Motor neuron (in vitro differentiated cells): ENCODE measurements around the gene TAX1BP1. TPM values are rescaled to one million over a fixed set of nuclear protein-coding genes. Genes with fewer than 3 reads are reported as not detected.
A peak's percentile ranks its signal among the peaks of the same experiment; 100 is the strongest.

Source experiments
- ATAC-seq, 8 experiments: fragments of 200-7000 bp; cut with Tn5 transposase; replicated peaks in 6 of 8; 2 replicates each; pipeline ENCODE4 v1.8.0; 2021; ENCODE audit warnings: mild to moderate bottlenecking in 8 of 8, moderate library complexity in 8 of 8
- H3K27ac ChIP-seq, 2 donors: fragments of 250-450 bp; sonication (Bioruptor Pico); 2 replicates each; pipeline ENCODE4 v1.9.0; 2021; ENCODE audit warnings: antibody characterized with exemption in 2 of 2, mild to moderate bottlenecking in 2 of 2, moderate library complexity in 1 of 2
- H3K4me1 ChIP-seq, 2 donors: fragments of 250-450 bp; sonication (Bioruptor Pico); replicated peaks in 1 of 2; 2 replicates each; pipeline ENCODE4 v1.6.1; 2021; ENCODE audit warnings: antibody characterized with exemption in 2 of 2, mild to moderate bottlenecking in 2 of 2, moderate library complexity in 1 of 2
- H3K4me3 ChIP-seq, 5 donors: fragments of 250-450 bp; sonication (Bioruptor Pico); 2 replicates each; pipeline ENCODE4 v1.9.0; 2021; ENCODE audit warnings: antibody characterized with exemption in 5 of 5, mild to moderate bottlenecking in 5 of 5, moderate library complexity in 4 of 5
- WGBS, 10 experiments: fragments of 450-650 bp; shearing (Covaris generic); methylation state at CpG; one replicate each; pipeline ENCODE4 v1.0.0; 2022; 5-methylcytosine and 5-hydroxymethylcytosine counted together
- in situ Hi-C, 9 experiments: fragments of 400-800 bp; cut with MboI; loops; one replicate each; pipeline ENCODE4 v1.15.0; 2021; ENCODE audit warnings: low sequenced_read_pairs in 9 of 9, low pct_unique_long_range_greater_than_20kb in 2 of 9; ENCODE audit not compliant: unreplicated experiment in 9 of 9
- total RNA-seq, 8 experiments: library from RNA; unstranded; fragments of 300-600 nt; gene quantifications; 2 replicates each; pipeline versions ENCODE4 v1.2.3 to v1.2.4, GENCODE V29; 2022

Gene TAX1BP1
- total RNA-seq, 8 experiments from 2014 or later, result 77.4 to 132 (median 92.1) TPM

DNA sequence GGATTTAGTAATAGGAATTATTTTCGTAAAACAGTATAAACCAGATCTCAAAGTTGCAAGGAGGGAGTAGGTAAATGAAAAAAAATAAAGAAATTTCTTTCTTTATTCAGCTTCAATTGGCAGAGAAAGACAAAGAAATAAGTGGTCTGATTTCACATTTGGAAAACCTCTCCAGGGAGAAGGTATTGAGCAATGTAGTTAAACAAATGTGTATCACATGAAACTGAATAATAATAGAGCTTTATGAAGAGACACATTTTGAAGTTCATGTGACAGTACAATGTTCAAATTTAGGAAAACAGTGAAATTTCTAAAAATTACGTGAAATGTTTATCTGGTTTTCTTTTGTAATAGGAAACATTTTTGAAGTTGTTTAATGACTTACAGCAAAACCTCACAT lies 63.0 kb downstream of the TAX1BP1 start:
- in situ Hi-C loops, result no loop called here
- H3K4me1 ChIP-seq, result no peaks in the 10 kb centered on the region
- no peak overlapping the region for H3K4me3 ChIP-seq
- WGBS, 10 experiments, result 33 to 93% (median 73%) methylated on average over 2 of the region's 2 CpGs
- no peak for ATAC-seq
- H3K27ac ChIP-seq, result no peak overlapping the region

DNA sequence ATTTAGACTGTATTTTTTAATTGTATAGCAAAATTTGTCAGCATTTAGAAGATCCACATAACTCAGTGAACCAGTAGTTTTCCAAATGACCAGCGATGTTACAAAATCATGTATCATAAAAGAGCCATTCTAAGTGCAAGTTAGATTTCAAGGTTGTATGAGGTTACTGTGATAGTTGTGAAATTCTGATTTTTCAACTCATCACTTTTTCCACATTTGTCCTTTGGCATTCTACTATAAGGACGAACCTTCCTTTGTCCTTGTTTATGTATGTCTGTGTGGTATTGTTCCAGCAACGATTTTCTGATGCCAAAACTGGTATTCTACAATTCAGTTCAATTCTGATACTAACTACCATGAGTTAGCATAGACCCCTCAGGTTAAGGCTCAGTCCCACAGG lies 64.2 kb downstream of the TAX1BP1 start:
- Histone ChIP-seq H3K4me3 (no peak overlapping the region), H3K27ac (no peak overlapping the region), H3K4me1 (no peaks in the 10 kb centered on the region)
- in situ Hi-C loops, result no loop called here
- 55 to 100% (median 88%) methylated on average over 1 to 3 of the region's 3 CpGs for WGBS, 10 experiments
- no peak for ATAC-seq

DNA sequence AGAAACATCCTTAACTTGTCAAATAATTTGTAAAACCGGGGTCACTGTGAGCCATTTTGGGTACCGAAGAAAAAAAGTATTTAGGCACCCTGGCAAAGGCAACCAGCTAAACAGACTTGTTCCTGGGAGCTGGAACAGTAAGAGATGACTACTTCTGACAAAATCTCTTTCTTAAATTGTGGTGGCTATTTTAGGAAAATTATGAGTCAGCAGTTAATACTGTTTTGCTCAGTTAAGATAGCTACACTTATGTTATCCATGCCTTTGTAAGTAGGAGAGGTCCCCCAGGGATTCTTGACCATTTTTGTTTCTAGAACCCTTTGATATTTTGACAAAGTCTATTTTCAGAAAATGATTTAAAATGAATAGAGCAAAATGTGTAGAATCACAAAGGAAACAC lies 68.7 kb downstream of the TAX1BP1 start:
- Histone ChIP-seq H3K4me1 (no peaks in the 10 kb centered on the region), H3K4me3 (no peak overlapping the region), H3K27ac (no peak overlapping the region)
- ATAC-seq, result peak in 1 of 8 experiments; percentile 30
- WGBS, 10 experiments, result 60 to 100% (median 93%) methylated on average over 1 to 2 of the region's 2 CpGs; no CpG with 5 or more reads in 2 of the 10 experiments
- in situ Hi-C loops, result no loop called here

DNA sequence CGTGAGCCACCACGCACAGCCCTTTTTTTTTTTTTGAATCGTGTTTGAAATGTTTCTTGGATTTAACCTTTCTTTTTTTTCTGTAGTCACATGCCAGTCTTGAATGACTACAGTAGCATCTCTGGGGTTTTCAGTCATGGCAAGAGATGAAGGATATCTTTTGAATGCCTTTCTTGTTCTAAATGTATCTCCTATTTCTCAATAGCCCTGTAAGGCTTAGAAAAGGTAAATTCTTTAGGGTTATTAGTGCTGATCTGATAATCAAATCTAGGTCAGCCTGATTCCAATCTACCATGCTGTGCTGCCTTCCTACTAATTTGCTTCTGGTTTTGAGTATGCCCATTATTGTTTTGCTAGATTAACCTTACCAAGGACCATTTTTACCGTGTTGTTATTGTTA lies 70.2 kb downstream of the TAX1BP1 start:
- ATAC-seq, result no peak

DNA sequence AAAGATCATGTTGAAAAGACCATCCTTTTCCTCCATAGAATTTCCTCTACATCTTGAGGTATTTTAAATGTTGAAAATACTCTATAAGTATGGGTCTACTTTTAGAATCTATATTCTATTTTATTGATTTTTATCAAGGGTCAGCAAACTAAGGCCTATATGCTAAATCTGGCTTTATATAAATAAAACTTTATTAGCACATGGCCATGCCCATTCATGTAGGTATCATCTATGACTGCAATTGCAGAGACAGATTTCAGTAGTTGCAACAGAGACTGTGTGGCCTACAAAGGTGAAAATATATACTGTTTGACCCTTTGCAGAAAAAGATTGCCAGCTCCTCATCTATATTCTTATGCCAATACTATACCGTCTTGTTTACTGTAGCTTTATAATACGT lies 72.7 kb downstream of the TAX1BP1 start:
- Histone ChIP-seq H3K4me3 (no peak overlapping the region), H3K27ac (no peak overlapping the region), H3K4me1 (no peaks in the 10 kb centered on the region)
- in situ Hi-C loops, result no loop called here
- no peak for ATAC-seq
- 87 to 100% (median 100%) methylated on average over 2 of the region's 2 CpGs; no CpG with 5 or more reads in 1 of the 10 experiments for WGBS, 10 experiments

More for the DNA sequence above, 70.2 kb downstream of the TAX1BP1 start:
- no peaks in the 10 kb centered on the region for H3K4me1 ChIP-seq
- 90 to 100% (median 100%) methylated on average over 1 to 4 of the region's 4 CpGs; no CpG with 5 or more reads in 2 of the 10 experiments for whole genome bisulfite sequencing, 10 experiments
- in situ Hi-C loops, result no loop called here
- no peak overlapping the region for H3K4me3 ChIP-seq
- no peak overlapping the region for H3K27ac ChIP-seq

DNA sequence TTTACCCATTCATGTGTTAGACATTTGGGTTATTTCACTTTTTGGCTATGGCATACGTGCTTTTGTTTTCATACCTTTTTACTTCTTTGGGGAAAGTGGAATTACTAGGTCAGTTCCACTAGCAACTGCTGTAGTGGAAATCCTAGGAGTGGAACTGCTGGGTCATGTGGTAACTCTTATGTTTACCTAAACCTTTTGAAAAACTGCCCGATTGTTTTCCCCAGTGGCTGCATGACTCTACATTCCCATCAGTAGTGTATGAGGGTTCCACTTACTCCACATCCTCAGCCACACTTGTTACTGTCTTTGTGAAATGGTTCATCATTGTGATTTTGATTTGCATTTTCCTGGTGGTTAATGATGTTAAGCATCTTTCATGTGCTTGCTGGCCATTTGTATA lies 82.3 kb downstream of the TAX1BP1 start:
- in situ Hi-C loops, result no loop called here
- ATAC-seq, result no peak
- H3K27ac ChIP-seq, result no peak overlapping the region
- WGBS, 10 experiments, result 20 to 100% (median 92%) methylated on average over 1 to 2 of the region's 2 CpGs; no CpG with 5 or more reads in 3 of the 10 experiments
- no peaks in the 10 kb centered on the region for H3K4me1 ChIP-seq
- H3K4me3 ChIP-seq, result no peak overlapping the region

DNA sequence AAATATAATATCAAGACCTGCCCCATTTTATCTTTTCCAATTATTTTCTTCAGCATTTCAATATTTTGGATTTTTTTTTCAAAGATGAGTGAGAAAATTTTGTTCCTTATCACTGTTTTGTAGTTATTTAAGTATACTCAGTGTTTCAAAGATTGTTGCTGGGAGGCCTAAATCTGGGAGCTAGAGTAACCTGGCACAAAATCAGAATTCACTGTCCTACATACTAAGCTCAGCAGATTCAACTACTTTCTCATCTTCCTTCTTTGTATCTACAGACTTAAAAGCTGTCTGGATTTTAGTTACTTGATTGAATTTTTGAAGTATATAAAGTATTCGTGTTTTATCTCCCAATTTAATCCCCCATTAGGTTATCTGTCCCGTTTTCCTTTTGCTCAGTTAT lies 85.9 kb downstream of the TAX1BP1 start:
- ATAC-seq, result no peak
- Histone ChIP-seq H3K4me3 (no peak overlapping the region), H3K4me1 (no peaks in the 10 kb centered on the region), H3K27ac (no peak overlapping the region)
- in situ Hi-C loops, result no loop called here
- WGBS, 10 experiments, result 66 to 100% (median 94%) methylated on average over 2 of the region's 2 CpGs; no CpG with 5 or more reads in 1 of the 10 experiments

DNA sequence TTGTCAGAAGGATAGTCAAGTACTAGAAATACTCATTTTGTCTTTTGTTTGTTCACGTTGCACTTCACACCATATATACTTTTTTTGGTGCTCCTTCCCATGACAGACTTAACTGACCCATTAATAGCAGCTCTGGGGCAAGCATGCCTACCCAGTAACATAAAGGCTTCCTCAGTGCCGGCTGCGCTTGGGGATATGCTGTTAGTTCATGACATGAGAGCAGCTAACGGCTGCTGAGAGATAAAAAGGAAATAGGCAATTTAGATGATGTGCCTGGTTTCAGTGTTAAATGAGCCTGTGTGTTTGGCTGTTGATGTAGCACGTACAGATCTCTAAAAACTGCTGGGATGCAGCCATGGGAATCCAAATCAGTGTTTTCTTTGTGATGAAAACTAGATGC lies 86.4 kb downstream of the TAX1BP1 start:
- 70 to 100% (median 88%) methylated on average over 1 to 5 of the region's 5 CpGs for WGBS, 10 experiments
- Histone ChIP-seq H3K4me1 (no peaks in the 10 kb centered on the region), H3K4me3 (no peak overlapping the region), H3K27ac (no peak overlapping the region)
- ATAC-seq, result no peak
- in situ Hi-C loops, result no loop called here

DNA sequence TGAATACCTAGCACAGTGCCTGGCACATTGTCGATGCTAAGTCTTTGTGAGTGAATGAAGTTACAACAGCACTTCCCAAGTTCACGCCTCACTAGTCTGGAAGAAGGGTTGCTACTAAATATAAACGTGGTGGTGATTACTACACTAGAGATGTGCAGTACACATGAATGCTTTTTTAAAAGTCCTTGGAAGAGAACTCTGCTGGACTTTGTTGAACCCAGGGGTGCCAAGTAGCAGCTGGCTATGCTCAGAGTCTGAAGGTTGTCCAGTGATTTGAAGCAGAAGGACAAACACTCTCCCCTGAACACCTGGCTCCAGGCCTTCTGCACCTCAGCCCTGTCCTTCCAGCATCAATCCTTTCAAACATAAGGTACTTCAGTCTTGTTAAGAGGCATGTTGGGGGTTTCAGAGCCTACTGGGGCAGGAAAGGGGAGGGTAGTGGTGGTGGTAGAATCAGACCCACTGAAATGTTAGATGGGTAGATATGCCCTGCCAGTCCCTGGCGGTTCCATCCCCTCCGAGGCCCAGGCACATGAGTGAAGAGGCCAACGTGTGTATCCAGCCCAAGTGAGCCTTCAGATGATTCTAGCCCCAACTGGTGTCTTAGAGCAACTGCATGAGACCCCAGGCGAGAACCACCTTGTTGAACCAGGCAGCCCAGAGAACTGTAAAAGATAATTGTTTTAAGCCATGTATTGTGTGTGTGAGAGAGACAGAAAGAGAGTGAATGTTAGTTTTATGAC lies 94.4 kb downstream of the TAX1BP1 start:
- ATAC-seq, result no peak
- H3K4me1 ChIP-seq, result no peaks in the 10 kb centered on the region
- H3K4me3 ChIP-seq, result no peak overlapping the region
- WGBS, 10 experiments, result 55 to 100% (median 100%) methylated on average over 1 to 6 of the region's 7 CpGs; no CpG with 5 or more reads in 2 of the 10 experiments
- in situ Hi-C loops, result no loop called here
- H3K27ac ChIP-seq, result no peak overlapping the region

DNA sequence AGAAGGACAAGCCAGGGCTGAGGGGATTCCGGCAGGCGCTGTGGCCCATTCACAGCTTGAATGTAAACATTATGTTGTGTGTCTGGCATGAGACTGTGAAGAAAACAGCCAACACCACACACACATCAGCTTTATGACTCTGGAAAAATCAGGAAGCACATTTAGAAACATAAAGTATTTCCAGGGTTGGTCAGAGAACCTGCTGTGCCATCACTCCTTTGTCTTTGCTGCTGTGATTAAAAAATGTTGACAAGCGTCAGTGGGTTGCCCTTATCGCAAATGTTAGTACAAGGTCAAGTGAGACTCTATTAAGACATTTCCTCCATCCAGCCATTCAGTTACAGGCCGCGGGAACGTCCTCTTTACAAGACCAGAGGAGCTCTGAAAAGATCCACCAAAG lies 95.4 kb downstream of the TAX1BP1 start:
- in situ Hi-C loops, result no loop called here

DNA sequence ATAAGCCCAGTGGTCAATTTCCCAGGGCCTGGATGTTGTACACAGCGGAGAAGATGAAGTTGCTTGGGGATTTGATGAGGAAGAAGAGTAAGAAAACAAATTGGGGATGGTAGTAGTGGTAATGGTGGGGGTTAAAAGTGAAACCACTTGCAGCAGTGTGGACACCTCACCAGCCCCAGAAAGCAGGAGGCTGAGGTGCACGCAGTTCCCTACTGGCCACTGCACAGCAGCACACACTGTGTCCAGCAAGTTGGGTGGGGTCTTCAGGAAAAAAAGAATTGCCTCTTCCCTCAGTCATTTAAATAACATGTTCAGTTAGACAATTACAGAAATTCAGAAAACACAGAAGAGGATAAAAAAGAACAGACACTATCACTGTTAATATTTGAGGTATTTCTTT lies 96.6 kb downstream of the TAX1BP1 start:
- Histone ChIP-seq H3K4me1 (no peaks in the 10 kb centered on the region), H3K4me3 (no peak overlapping the region), H3K27ac (no peak overlapping the region)
- WGBS, 10 experiments, result 50 to 100% (median 100%) methylated on average over 1 to 2 of the region's 2 CpGs; no CpG with 5 or more reads in 4 of the 10 experiments
- in situ Hi-C loops, result no loop called here
- peak in 3 of 8 experiments; percentile 22 to 68 (median 32) for ATAC-seq

More for the DNA sequence above, 95.4 kb downstream of the TAX1BP1 start:
- no peak for ATAC-seq
- no peak overlapping the region for H3K4me3 ChIP-seq
- no peaks in the 10 kb centered on the region for H3K4me1 ChIP-seq
- 82 to 100% (median 91%) methylated on average over 1 to 7 of the region's 7 CpGs; no CpG with 5 or more reads in 2 of the 10 experiments for WGBS, 10 experiments
- no peak overlapping the region for H3K27ac ChIP-seq

DNA sequence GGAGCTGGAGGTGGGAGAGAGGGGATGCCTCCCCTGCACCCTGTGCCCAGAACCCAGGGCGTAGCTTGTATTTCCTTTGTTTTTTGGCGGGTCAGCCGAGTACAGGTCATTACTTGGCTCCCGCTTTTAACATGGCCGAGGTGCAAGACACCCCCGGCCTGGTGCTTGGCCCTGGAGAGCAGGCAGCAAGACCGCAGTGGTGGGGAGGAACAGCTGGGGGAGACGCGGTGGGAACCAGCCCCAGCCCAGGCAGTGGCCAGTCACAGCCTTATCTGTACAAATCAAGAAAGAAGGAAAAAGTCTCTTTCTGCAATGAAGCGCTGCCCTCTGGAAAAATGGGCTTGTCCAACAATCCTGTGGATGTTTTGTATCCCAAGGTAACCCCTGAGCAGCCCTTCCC lies 99.1 kb downstream of the TAX1BP1 start:
- ATAC-seq, result no peak
- H3K4me1 ChIP-seq, result peaks cover 0 to under 1% of the 10 kb centered on the region in 2 donors
- in situ Hi-C loops, result no loop called here
- WGBS, 10 experiments, result 74 to 100% (median 89%) methylated on average over 1 to 8 of the region's 10 CpGs; no CpG with 5 or more reads in 4 of the 10 experiments
- H3K4me3 ChIP-seq, result no peak overlapping the region
- no peak overlapping the region for H3K27ac ChIP-seq

DNA sequence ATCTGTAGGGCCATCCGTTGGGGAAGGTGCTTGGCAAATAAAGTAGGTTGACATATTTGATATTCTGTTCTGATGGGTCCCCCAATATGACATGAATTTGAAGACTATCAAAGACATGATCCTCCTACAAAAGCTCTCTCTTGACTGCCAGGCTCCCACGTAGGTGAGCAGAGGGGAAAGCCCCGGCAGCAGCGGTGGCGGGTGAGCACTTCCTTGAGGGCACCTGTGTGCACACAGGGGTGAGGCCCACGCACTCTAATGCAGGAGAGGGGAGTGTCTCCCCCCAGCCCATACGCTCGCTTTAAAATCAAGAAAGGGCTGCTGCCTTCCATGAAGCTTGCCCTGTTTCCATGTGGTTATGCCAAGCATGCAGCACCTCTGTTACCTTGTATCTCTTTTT lies 100.4 kb downstream of the TAX1BP1 start:
- no peak overlapping the region for H3K27ac ChIP-seq
- H3K4me1 ChIP-seq, result peaks cover 0 to 3% of the 10 kb centered on the region in 2 donors
- no peak for ATAC-seq
- WGBS, 10 experiments, result 80 to 100% (median 83%) methylated on average over 1 to 2 of the region's 8 CpGs; no CpG with 5 or more reads in 5 of the 10 experiments
- no peak overlapping the region for H3K4me3 ChIP-seq
- in situ Hi-C loops, result no loop called here
